SKM-1 treated with dmso at 0.1 percent for 144 hours (cell line): ENCODE measurements around the gene ZNF528.
A peak's percentile ranks its signal among the peaks of the same experiment; 100 is the strongest.

ENCODE experiments used
- DNase-seq: peaks from one replicate; lab custom pipeline; 2025; ENCODE audit not compliant: unreplicated experiment; lab: John Stamatoyannopoulos, UW

Gene ZNF528

DNA sequence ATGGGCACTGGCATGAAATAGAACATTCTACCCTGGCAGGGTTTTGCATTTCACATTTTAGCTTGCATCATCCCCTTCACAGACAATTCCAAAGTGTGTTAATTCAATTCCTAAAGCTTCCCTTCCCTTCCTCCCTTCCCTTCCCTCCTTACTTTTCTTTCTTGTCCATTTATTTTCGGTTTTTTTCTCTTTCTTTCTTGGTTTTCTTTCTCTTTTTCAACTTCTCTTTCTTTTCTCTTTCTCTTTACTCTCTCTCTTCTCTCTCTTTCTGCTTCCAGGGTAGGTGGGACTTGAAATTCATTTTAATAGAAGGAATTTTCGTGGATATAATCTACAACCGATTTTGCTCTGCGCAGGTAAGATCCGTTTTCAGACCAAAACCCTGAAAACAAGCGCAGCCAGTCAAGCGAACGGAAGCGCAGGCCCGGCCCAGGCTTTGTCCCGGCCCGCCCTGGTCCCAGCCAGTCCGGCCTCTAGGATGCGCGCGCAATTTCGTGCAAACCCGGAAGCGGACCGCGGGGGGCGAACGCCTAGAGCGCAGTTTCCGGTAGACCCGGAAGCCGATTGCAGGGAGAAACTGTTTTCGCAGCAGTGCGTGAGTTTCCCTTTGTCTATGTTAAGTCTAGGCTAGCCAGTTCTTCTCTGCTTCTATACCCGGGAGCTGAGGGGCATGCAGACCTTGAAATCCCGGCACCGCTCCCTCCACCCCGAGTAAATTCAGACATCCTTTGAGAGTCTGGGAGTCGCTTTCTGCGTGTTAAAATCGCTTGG, at the start of gene ZNF528:
TSS of gene ZNF528 (plus strand) at position 540 of the 771 bp plus-strand sequence. CDS start 4,165 bp downstream, outside the sequence.
- DNase-seq, result no peak

- peak; percentile 11 for DNase-seq
Measured at GRCh38 chr19:52351512-52351911, 46.1 kb upstream of the ZNF528 start.

DNA sequence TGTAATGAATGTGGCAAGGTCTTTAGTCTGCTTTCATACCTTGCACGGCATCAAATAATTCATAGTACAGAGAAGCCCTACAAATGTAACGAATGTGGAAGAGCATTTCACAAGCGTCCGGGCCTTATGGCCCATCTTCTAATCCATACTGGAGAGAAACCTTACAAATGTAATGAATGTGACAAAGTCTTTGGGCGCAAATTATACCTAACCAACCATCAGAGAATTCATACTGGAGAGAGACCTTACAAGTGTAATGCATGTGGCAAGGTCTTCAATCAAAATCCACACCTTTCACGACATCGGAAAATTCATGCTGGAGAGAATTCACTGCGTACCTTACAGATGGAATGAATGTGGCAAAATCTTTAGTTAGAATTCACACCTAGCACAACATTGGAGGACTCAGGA, 31.2 kb upstream of the ZNF528 start:
- DNase-seq, result no peak

DNA sequence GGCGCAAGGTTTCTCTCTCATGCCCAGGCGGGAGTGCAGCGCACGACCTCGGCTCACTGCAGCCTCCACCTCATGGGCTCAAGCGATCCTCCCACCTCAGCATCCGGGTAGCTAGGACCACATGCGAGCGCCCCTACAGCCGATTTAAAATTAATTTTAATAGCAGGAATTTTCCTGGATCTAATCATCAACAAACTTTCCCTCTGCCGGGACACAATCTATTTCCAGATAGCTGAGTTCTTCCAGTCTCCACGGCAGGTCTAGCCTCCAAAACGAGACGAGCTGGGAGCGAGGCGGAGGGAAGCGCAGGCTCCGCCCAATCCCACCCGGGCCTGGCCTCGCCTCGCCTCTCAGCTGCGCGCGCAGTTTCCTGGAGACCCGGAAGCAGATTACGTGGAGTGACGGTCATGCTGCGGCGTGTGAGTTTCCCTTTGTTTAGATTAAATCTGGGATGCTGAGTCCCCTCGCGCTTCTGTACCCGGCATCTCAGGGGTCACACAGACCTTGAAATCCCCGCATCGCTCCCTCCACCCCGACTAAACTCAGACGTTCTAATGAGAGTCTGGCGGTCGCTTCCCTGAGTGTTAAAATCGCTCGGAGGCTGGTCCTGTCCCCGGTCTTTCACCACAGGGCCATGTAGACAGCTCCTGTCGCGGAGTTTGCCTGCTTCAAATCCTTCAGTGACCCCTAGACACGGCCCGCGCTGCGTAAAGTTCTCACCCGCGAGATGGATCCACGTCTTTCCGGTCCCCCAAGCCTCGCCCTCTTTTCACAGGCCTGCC, 27.9 kb upstream of the ZNF528 start, which contains the start of gene ZNF880:
TSS of gene ZNF880 (plus strand) at position 365 of the 782 bp plus-strand sequence. CDS start at position 408, 43 bp downstream.
- peak; percentile 56 for DNase-seq

DNA sequence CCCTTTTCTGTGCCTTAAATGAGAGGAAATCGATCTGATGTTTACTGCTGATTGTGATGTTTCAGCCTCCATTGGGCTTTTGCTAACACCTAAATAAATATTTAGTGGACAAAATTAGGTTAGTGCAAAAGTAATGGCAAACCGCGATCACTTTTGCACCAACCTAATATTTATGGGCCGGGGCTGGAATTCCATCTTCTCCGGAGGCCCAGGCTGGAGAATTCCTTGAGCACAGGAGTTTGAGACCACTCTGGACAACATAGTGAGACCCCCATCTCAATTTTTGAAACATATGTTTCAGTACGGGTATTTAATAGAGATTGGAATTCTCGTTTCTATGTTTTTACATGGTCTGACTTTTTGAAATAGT, 27.3 kb upstream of the ZNF528 start:
- no peak for DNase-seq

DNA sequence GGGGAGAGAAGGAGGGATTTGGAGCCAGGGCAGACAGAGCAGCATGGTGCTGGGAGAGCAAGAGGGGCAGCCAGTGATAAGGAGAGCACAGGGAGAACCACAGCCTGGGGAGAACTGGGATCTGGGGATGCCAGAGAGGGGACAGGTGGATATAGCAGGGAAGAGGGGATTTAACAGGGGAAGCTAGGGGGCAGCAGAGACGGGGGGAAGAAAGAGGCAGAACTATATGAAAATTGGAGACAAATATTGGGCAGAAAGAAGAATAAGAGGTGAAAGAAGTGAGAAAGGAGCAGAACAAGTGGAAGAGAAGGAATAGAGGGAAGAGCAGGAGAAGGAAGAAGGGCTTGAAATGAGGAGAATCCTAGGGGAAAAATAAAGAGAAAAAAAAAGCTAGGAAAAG, 6.5 kb upstream of the ZNF528 start:
- DNase-seq, result no peak

- no peak for DNase-seq
Measured at GRCh38 chr19:52398081-52398441, 412 bp downstream of the ZNF528 start.

DNA sequence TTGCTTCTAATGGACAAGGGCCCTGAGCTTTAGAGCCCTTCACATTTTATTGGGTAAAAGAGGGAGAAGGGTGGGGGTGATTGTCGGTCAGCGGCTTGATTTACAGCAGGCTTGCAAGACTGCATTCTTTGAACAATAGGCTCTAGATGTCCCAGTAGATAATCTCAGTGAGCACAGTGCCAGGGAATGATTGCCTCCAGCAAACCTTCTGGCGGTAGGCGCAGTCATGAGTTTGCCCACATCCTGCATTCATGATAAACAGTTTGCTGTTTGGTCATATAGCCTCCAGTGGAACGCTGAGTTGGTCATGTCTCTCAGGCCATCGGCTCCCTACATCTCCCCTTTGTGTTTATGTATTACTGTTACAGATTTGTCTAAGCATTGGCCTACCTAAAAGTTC, 12.6 kb downstream of the ZNF528 start:
- DNase-seq, result no peak

DNA sequence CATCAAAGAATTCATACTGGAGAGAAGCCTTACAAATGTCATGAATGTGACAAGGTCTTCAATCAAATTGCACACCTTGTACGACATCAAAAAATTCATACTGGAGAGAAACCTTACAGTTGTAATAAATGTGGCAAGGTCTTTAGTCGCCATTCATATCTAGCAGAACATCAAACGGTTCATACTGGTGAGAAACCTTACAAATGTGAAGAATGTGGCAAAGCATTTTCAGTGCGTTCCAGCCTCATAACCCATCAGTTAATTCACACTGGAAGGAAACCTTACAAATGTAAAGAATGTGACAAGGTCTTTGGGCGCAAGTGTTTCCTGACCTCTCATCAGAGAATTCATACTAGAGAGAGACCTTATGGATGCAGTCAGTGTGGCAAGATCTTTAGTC, 18.1 kb downstream of the ZNF528 start:
- no peak for DNase-seq

DNA sequence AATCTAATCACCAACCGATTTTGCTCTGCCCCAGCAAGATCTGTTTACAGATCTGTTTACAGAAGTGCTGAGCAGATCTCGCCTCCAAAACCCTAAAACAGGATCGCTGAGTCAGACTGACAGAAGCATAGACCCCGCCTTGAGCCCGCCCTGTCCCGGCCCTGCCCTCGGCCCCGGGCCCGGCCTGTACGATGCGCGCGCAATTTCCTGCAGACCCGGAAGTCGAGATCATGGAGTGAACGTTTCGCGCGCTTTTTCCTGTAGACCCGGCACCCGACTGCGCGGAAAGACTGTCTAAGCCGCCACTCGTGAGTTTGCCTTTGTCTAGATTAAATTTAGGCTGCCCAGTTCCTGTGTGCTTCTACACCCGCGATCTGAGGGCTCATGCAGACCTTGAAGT, 31.3 kb downstream of the ZNF528 start, which contains the start of gene ZNF534:
TSS of gene ZNF534 (plus strand) at position 212 of the 400 bp plus-strand sequence. CDS start 2,327 bp downstream, outside the sequence.
- no peak for DNase-seq

GRCh38 chr19:52442179-52442578, 44.5 kb downstream of the ZNF528 start:
- DNase-seq, result no peak

DNA sequence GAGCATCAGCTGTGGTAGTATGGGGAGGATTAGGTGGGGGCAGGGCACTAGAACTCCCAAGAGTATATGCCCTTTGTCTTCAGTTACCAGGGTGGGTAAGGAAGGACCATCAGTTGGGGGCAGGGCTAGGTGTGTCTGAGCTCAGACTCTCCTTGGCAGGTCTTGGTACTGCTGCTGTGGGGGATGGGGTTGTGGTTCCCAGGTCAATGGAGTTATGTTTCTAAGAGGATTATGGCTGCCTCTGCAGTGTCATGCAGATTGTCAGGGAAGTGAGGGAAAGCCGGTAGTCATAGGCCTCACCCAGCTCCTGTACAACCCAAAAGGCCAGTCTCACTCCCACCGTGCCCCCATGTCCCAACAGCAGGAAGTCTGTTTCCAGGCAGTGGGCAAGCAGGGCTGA, 46.9 kb downstream of the ZNF528 start:
- DNase-seq, result no peak

DNA sequence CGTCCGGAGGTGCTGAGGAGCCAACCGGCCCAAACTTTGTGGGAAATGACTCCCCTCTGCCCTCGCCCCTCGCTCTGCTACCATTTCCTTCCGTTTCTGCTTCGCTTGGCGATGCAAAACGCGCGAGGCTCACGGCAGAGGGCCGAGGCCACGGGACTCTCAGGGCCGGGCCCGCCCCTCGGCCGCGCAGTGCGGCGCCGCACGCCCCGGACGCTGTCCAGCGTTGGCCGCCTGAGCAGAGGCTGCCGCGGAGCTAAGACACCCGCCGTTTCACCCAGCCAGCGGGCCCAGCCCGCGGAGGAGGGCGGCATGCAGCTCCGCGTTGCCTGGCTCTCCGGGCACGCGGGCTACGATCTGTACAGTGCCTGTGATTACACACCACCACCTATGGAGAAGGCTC, 53.6 kb downstream of the ZNF528 start:
- DNase-seq, result no peak

DNA sequence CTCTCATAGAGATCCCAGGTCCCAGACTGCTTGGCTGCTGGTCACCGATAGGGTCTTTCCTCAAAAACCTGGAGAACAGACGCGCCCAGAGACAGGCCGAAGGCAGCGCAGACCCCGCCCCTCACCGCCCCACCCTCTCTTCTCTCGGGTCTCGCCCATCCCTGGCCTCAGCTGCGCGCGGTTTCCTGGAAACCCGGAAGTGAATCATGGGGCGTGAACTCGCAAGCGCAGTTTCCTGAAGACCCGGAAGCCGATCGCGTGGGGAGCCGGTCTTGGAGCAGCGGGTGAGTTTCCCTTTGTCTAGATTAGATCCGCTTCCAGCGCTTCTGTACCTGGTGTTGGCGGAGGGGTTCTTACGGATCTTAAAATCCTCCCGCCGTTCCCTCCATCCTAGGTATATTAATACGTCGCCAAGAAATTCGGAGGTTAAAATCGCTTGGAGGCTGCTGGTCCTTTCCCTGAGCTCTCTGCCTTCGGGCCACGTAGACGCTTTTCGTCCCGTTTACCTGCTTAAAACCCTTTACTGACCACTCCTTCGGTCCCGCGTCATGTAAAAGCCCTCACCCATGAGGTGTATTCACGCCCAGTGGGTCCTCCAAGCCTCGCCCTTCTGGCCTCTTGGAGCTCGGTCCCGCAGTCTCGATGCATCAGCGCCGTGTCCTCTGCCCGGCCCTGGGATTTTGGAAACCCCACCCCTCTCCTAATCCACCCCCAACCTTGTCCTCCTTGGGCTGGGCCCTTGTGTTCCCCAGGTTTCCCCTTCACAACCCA, 55.9 kb downstream of the ZNF528 start, which contains the start of gene ZNF578:
TSS of gene ZNF578 (plus strand) at position 230 of the 771 bp plus-strand sequence. CDS start 48,293 bp downstream, outside the sequence.
- no peak for DNase-seq

- DNase-seq, result no peak
Measured at GRCh38 chr19:52464798-52465470, 67.3 kb downstream of the ZNF528 start.
